ENCODE data around the gene POU2F1.

Gene POU2F1

DNA sequence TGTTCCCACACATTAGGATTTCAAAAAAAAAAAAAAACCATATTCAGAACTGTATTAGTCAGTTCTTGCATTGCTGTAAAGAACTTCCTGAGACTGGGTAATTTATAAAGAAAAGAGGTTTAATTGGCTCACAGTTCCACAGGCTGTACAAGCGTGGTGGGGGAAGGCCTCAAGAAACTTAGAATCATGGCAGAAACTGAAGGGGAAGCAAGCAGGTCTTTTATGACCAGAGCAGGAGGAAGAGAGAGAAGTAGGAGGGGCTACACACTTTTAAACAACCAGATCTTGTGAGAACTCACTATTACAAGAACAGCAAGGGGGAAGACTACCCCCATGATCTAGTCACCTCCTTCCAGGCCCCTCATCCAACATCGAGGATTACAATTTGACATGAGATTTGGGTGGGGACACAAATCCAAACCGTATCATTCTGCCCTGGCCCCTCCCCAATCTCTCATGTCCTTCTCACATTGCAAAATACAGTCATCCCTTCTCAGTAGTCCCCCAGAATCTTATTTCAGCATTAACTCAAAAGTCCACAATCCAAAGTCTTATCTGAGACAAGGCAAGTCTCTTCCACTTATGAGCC is 51.8 kb downstream of the POU2F1 start:
- peaks cover 16% of the 10 kb centered on the region for H3K4me1 ChIP-seq (ENCODE audit: low read length)
- no peak overlapping the region for H3K27ac ChIP-seq (ENCODE audit: low read length)
- TF ChIP-seq EZH2 (optimal IDR thresholded peaks at IDR 0.05; ENCODE audit: low read depth, low read length) (no peak), EZH2phosphoT487 (IDR thresholded peaks at IDR 0.05; ENCODE audit: low read length) (no peak)
- TF ChIP-seq, protein P1, sequence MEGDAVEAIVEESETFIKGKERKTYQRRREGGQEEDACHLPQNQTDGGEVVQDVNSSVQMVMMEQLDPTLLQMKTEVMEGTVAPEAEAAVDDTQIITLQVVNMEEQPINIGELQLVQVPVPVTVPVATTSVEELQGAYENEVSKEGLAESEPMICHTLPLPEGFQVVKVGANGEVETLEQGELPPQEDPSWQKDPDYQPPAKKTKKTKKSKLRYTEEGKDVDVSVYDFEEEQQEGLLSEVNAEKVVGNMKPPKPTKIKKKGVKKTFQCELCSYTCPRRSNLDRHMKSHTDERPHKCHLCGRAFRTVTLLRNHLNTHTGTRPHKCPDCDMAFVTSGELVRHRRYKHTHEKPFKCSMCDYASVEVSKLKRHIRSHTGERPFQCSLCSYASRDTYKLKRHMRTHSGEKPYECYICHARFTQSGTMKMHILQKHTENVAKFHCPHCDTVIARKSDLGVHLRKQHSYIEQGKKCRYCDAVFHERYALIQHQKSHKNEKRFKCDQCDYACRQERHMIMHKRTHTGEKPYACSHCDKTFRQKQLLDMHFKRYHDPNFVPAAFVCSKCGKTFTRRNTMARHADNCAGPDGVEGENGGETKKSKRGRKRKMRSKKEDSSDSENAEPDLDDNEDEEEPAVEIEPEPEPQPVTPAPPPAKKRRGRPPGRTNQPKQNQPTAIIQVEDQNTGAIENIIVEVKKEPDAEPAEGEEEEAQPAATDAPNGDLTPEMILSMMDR (IDR thresholded peaks at IDR 0.05; ENCODE audit: low read length) = no peak
- H3F3A ChIP-seq (ENCODE audit: insufficient read depth, low read length) = peaks cover 11% of the 10 kb centered on the region
- no peak overlapping the region for H2AFZ ChIP-seq (ENCODE audit: low read length)
- H3K9me2 ChIP-seq (replicated peaks; ENCODE audit: insufficient read depth, low read length) = no peaks in the 10 kb centered on the region
- peaks cover 58% of the 10 kb centered on the region for H3K79me2 ChIP-seq (ENCODE audit: low read length)
- H3K9me3 ChIP-seq (replicated peaks; ENCODE audit: insufficient read depth, low read length) = no peaks in the 10 kb centered on the region
- no peaks in the 10 kb centered on the region for H3K27me3 ChIP-seq (replicated peaks; ENCODE audit: insufficient read depth, low read length)
- no peak overlapping the region for H3K9ac ChIP-seq (ENCODE audit: low read length)
- no peak overlapping the region for H3K4me3 ChIP-seq (ENCODE audit: low read length)
- no peak for DNase-seq
- no peak overlapping the region for H3K4me2 ChIP-seq (ENCODE audit: low read depth, low read length)
- H4K20me1 ChIP-seq (ENCODE audit: insufficient read depth, low read length) = no peaks in the 10 kb centered on the region; the same call in 1 of the 2 replicates
- H3K36me3 ChIP-seq (replicated peaks; ENCODE audit: insufficient read depth, low read length) = no peaks in the 10 kb centered on the region

DNA sequence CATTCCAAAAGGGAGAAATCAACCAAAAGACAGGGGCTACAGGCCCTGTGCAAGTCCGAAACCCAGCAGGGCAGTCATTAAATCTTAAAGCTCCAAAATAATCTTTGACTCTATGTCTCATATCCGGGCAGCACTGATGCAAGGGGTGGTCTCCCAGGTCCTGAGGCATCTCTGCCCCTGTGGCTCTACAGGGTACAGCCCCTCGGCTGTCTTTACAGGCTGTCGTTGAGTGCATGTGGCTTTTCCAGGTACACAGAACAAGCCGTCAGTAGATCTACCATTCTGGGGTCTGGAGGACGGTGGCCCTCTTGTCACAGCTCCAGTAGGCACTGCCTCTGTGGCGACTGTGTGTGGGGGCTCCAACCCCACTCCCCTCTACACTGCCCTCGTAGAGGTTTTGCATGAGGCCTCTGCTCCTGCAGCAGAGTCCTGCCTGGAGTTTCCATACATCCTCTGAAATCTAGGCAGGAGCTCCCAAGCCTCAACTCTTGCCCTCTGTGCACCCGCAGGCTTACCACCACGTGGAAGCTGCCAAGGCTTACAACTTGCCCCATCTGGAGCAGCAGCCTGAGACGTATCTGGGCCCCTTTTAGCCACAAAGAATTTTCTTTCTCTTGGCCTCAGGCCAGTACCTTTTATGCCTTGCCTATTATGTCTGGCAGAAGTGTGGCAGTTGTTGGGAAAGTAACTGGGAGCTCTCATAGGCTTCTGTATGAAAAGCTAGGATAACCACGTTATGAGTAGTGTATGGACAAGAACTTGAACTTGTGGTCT is 52.5 kb downstream of the POU2F1 start:
- Histone ChIP-seq H3K27ac (ENCODE audit: low read length) (no peak overlapping the region), H3K4me3 (ENCODE audit: low read length) (no peak overlapping the region), H3K4me2 (ENCODE audit: low read depth, low read length) (no peak overlapping the region), H3K9me3 (replicated peaks; ENCODE audit: insufficient read depth, low read length) (no peaks in the 10 kb centered on the region), H3K9me2 (replicated peaks; ENCODE audit: insufficient read depth, low read length) (no peaks in the 10 kb centered on the region), H3K27me3 (replicated peaks; ENCODE audit: insufficient read depth, low read length) (no peaks in the 10 kb centered on the region), H3K79me2 (ENCODE audit: low read length) (peaks cover 64% of the 10 kb centered on the region), H4K20me1 (ENCODE audit: insufficient read depth, low read length) (no peaks in the 10 kb centered on the region; the same call in 1 of the 2 replicates), H3K9ac (ENCODE audit: low read length) (no peak overlapping the region), H3F3A (ENCODE audit: insufficient read depth, low read length) (peaks cover 12% of the 10 kb centered on the region), H2AFZ (ENCODE audit: low read length) (no peak overlapping the region), H3K36me3 (replicated peaks; ENCODE audit: insufficient read depth, low read length) (no peaks in the 10 kb centered on the region), H3K4me1 (ENCODE audit: low read length) (peaks cover 19% of the 10 kb centered on the region)
- TF ChIP-seq, protein P1 (IDR thresholded peaks at IDR 0.05; ENCODE audit: low read length) = no peak
- TF ChIP-seq EZH2phosphoT487 (IDR thresholded peaks at IDR 0.05; ENCODE audit: low read length) = no peak
- no peak for DNase-seq

DNA sequence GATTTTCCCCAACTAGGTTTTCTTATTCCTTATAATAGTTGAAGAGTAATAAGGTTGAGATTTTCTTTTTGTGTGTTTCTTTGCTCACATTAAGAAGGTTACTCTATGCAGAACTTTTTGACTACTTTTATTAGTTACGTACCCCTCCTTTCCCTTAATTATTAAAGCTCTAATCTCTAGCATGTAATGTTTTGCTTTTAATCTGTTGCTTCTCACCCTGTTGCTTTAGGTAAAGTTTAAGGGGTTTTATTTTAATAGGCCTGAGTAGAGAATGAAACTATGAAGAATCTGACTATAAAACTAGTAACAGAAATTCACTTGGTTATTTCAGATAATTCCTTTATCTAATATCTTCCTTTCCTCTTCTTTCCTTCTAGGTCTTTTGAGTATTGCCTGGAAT is 53.4 kb downstream of the POU2F1 start:
- Histone ChIP-seq H3F3A (ENCODE audit: insufficient read depth, low read length) (peaks cover 12% of the 10 kb centered on the region), H3K4me2 (ENCODE audit: low read depth, low read length) (no peak overlapping the region), H3K79me2 (ENCODE audit: low read length) (peaks cover 61% of the 10 kb centered on the region), H3K9ac (ENCODE audit: low read length) (no peak overlapping the region), H3K9me2 (replicated peaks; ENCODE audit: insufficient read depth, low read length) (no peaks in the 10 kb centered on the region), H3K27ac (ENCODE audit: low read length) (no peak overlapping the region), H3K27me3 (replicated peaks; ENCODE audit: insufficient read depth, low read length) (no peaks in the 10 kb centered on the region), H3K4me1 (ENCODE audit: low read length) (peaks cover 16% of the 10 kb centered on the region), H2AFZ (ENCODE audit: low read length) (no peak overlapping the region), H3K36me3 (replicated peaks; ENCODE audit: insufficient read depth, low read length) (no peaks in the 10 kb centered on the region), H3K4me3 (ENCODE audit: low read length) (no peak overlapping the region), H3K9me3 (replicated peaks; ENCODE audit: insufficient read depth, low read length) (no peaks in the 10 kb centered on the region), H4K20me1 (ENCODE audit: insufficient read depth, low read length) (no peaks in the 10 kb centered on the region; the same call in 1 of the 2 replicates)
- TF ChIP-seq EZH2 (optimal IDR thresholded peaks at IDR 0.05; ENCODE audit: low read depth, low read length) (no peak), EZH2phosphoT487 (IDR thresholded peaks at IDR 0.05; ENCODE audit: low read length) (no peak)
- TF ChIP-seq, protein P1 (IDR thresholded peaks at IDR 0.05; ENCODE audit: low read length) = no peak
- no peak for DNase-seq
